Gastrocnemius medialis (tissue), 4 donors: ENCODE results near the gene ACIN1.

ENCODE experiments used
- CTCF ChIP-seq, 5 experiments: fragments of 450-650 bp in 3 of 5; fragments of 200-600 bp in 2 of 5; sonication (generic) in 2 of 5; IDR thresholded peaks in 4 of 5; conservative IDR thresholded peaks in 1 of 5; 1 replicate in 4 of 5; 2 replicates in 1 of 5; pipeline ENCODE4 v1.5.1; 2016 to 2019; ENCODE audit warnings: antibody characterized with exemption in 5 of 5, mild to moderate bottlenecking in 3 of 5, moderate library complexity in 3 of 5
- POLR2A ChIP-seq, 2 donors: fragments of 450-650 bp; IDR thresholded peaks; one replicate each; pipeline ENCODE4 v1.6.1; 2017; ENCODE audit warnings: antibody characterized with exemption in 2 of 2, mild to moderate bottlenecking in 2 of 2, moderate library complexity in 2 of 2

DNA sequence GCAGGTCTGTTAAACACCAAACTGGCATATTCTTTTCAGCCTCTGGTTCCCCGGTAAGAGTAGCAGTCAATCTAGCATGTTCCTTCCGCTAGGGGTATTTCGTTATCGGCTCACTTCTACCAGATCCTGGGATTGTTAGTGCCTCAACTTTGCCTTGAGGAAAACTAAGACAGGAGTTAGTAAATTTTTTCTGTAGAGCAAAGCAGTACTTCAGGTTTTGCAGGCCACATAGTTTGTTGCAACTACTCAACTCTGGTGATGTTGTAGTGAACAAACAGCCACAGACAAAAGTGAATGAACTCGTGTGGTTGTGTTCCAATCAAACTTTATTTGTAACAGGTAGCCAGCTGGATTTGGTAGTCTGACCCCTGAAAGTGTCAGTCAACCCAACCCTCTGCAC is 31.3 kb downstream of the ACIN1 start:
- no peak for TF ChIP-seq CTCF (IDR thresholded peaks at IDR 0.05 in 4 of 5, conservative IDR thresholded peaks at IDR 0.05 in 1 of 5)
- no peak for TF ChIP-seq POLR2A (IDR thresholded peaks at IDR 0.05)
